Activated B cell treated with CpG ODN at 0.5 μM for 24 hours (primary cell): ENCODE measurements around the gene LHX1. TPM values are rescaled to one million over a fixed set of nuclear protein-coding genes. Genes with fewer than 3 reads are reported as not detected.
A peak's percentile ranks its signal among the peaks of the same experiment; 100 is the strongest.

Experiments
- ATAC-seq: fragments of 200-7000 bp; cut with Tn5 transposase; one replicate; pipeline ENCODE4 v1.10.0; 2021; ENCODE audit warnings: low read depth, mild to moderate bottlenecking, moderate library complexity
- CTCF ChIA-PET: fragments of 350-600 bp; sonication (Branson Sonifier 250); formaldehyde crosslinking; loops from one replicate; lab custom pipeline; 2021; ENCODE audit warnings: antibody characterized with exemption; lab: Charles Lee
- POLR2A ChIA-PET: fragments of 350-600 bp; sonication (Branson Sonifier 250); formaldehyde crosslinking; loops from one replicate; lab custom pipeline; 2021; ENCODE audit warnings: antibody characterized with exemption; lab: Charles Lee
- DNase-seq: peaks from one replicate; pipeline ENCODE4 v3.0.0; 2022
- H3K27ac Mint-ChIP-seq: one replicate; pipeline ENCODE4 v1.8.0; 2020; ENCODE audit warnings: mixed read lengths
- H3K27me3 Mint-ChIP-seq: one replicate; pipeline ENCODE4 v1.8.0; 2021; ENCODE audit warnings: mixed read lengths
- H3K36me3 Mint-ChIP-seq: one replicate; pipeline ENCODE4 v1.8.0; 2021; ENCODE audit warnings: low read depth, mixed read lengths
- H3K4me1 Mint-ChIP-seq: one replicate; pipeline ENCODE4 v1.8.0; 2021; ENCODE audit warnings: mixed read lengths
- H3K4me3 Mint-ChIP-seq: one replicate; pipeline ENCODE4 v1.8.0; 2020; ENCODE audit warnings: mild to moderate bottlenecking, mixed read lengths
- H3K9me3 Mint-ChIP-seq: one replicate; pipeline ENCODE4 v1.8.0; 2020; ENCODE audit warnings: mixed read lengths
- intact Hi-C: fragments of 100-400 bp; cut with micrococcal nuclease; formaldehyde crosslinking; loops from one replicate; pipeline ENCODE4 v1.15.1; 2024
- total RNA-seq: library from RNA; stranded (reverse); gene quantifications from 2 replicates; pipeline ENCODE4 v1.2.3, GENCODE V29; 2022
- TF ChIP-seq, protein P1 (sequence below): fragments of 200-600 bp; IDR thresholded peaks from one replicate; pipeline ENCODE4 v1.8.0; 2022; ENCODE audit warnings: antibody characterized with exemption, mild to moderate bottlenecking

Gene LHX1
- total RNA-seq, 1 donor from 2014 or later = not detected

DNA sequence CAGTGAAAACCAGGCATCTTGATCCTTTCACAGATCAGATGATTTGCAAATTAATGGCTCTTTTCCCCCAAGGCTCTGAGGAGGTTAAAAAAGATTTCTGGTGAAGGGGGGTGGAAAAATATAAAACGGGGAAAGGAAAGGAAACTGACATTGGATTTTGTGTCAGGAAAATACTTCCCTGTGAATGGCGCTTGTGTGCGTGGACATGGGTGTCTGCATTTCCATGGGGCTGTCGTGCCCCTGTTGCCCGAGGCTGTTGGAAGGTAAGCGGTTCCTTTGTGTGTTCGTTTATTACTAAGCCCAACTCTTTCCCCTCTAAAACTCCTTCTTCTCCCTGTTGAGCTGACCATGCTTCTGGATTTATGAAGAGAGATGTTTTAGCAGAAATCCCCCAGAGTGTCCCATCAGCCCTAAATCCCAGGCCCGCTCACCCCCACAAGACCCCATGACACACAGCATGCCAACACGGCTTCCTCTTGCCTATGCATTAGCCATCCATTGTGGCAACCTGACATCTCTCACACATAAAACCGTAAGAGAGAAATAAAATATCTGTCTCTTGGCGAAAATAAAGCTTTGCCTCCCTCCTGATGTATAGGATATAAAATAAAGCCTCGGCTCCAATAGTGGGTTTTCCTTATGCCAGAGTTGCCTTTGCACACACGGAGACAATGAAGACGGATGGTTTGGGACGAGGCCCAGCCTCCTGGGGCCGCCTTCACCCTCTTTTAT is 7.3 kb upstream of the LHX1 start:
- ChIA-PET CTCF (no interaction called here), POLR2A (no interaction called here)
- DNase-seq (no peak), ATAC-seq (no peak)
- Mint-ChIP-seq H3K27me3 (peaks cover 53% of the 10 kb centered on the region), H3K36me3 (no peaks in the 10 kb centered on the region), H3K9me3 (no peaks in the 10 kb centered on the region), H3K4me3 (no peak overlapping the region), H3K27ac (no peak overlapping the region), H3K4me1 (peaks cover 57% of the 10 kb centered on the region)
- TF ChIP-seq, protein P1, sequence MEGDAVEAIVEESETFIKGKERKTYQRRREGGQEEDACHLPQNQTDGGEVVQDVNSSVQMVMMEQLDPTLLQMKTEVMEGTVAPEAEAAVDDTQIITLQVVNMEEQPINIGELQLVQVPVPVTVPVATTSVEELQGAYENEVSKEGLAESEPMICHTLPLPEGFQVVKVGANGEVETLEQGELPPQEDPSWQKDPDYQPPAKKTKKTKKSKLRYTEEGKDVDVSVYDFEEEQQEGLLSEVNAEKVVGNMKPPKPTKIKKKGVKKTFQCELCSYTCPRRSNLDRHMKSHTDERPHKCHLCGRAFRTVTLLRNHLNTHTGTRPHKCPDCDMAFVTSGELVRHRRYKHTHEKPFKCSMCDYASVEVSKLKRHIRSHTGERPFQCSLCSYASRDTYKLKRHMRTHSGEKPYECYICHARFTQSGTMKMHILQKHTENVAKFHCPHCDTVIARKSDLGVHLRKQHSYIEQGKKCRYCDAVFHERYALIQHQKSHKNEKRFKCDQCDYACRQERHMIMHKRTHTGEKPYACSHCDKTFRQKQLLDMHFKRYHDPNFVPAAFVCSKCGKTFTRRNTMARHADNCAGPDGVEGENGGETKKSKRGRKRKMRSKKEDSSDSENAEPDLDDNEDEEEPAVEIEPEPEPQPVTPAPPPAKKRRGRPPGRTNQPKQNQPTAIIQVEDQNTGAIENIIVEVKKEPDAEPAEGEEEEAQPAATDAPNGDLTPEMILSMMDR = no peak
- intact Hi-C loops = no loop called here

DNA sequence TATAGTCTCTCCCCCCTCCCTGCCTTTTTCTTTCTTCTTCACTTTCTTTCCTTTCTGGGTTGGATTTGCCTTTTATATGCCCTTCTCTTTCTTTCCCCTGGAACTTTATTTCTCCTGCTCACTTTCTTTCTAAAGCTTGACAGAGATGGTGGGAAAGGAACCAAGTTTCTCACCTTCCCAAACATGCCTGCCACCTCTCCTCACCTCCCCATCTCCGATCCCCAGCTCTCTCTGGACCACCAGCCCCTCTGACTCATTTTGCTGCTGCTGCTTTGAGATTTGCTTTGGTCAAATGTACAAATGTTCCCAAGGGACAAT is 6.7 kb upstream of the LHX1 start:
- intact Hi-C loops = no loop called here
- Mint-ChIP-seq H3K4me3 (no peak overlapping the region), H3K4me1 (peaks cover 62% of the 10 kb centered on the region), H3K36me3 (no peaks in the 10 kb centered on the region), H3K27me3 (peaks cover 58% of the 10 kb centered on the region), H3K27ac (no peak overlapping the region), H3K9me3 (no peaks in the 10 kb centered on the region)
- TF ChIP-seq, protein P1 = no peak
- CTCF ChIA-PET = no interaction called here
- ATAC-seq (no peak), DNase-seq (no peak)
- POLR2A ChIA-PET = no interaction called here

- Mint-ChIP-seq H3K27me3 (peaks cover 64% of the 10 kb centered on the region), H3K4me1 (peaks cover 69% of the 10 kb centered on the region), H3K36me3 (no peaks in the 10 kb centered on the region), H3K4me3 (no peak overlapping the region), H3K9me3 (no peaks in the 10 kb centered on the region), H3K27ac (no peak overlapping the region)
- no peak for ATAC-seq
- no peak for DNase-seq
- POLR2A ChIA-PET = no interaction called here
- intact Hi-C loops = no loop called here
- TF ChIP-seq, protein P1 = no peak
- CTCF ChIA-PET = no interaction called here
Observed at GRCh38 chr17:36931096-36931696, 6.1 kb upstream of the LHX1 start.

- Mint-ChIP-seq H3K36me3 (no peaks in the 10 kb centered on the region), H3K4me1 (peaks cover 74% of the 10 kb centered on the region), H3K27me3 (peaks cover 66% of the 10 kb centered on the region), H3K9me3 (no peaks in the 10 kb centered on the region), H3K4me3 (peak overlapping the region; percentile 45), H3K27ac (no peak overlapping the region)
- intact Hi-C loops = no loop called here
- ChIA-PET POLR2A (interaction anchor here (0.6 kb wide), 1 partner anchor 843 kb away, joined by 4 read pairs; no protein-coding TSS in a partner anchor), CTCF (no interaction called here)
- TF ChIP-seq, protein P1 = no peak
- ATAC-seq = no peak
- DNase-seq = no peak
Observed at GRCh38 chr17:36931697-36932382, 5.4 kb upstream of the LHX1 start.

- Mint-ChIP-seq H3K4me3 (peak overlapping the region; percentile 45), H3K27me3 (peaks cover 70% of the 10 kb centered on the region), H3K9me3 (no peaks in the 10 kb centered on the region), H3K4me1 (peaks cover 78% of the 10 kb centered on the region), H3K27ac (no peak overlapping the region), H3K36me3 (no peaks in the 10 kb centered on the region)
- no peak for ATAC-seq
- CTCF ChIA-PET = no interaction called here
- TF ChIP-seq, protein P1 = no peak
- POLR2A ChIA-PET = no interaction called here
- intact Hi-C loops = no loop called here
- no peak for DNase-seq
Observed at GRCh38 chr17:36932383-36932693, 4.9 kb upstream of the LHX1 start.
